Lung (tissue), 13 donors: Measurements from ENCODE around the gene CMTM3. TPM values are rescaled to one million over a fixed set of nuclear protein-coding genes. Genes with fewer than 3 reads are reported as not detected.
"Not testable (repeated sequence)": the region's sequence is repeated elsewhere in the genome, so short reads cannot be mapped to it uniquely, and the experiment has no call there.

Experiments
- ATAC-seq: fragments of 200-7000 bp; cut with Tn5 transposase; one replicate; pipeline ENCODE4 v1.9.1; 2020; ENCODE audit warnings: moderate number of reproducible peaks; ENCODE audit not compliant: insufficient read depth, low FRiP score
- DNase-seq, 3 donors: peaks; one replicate each; pipeline ENCODE4 v3.0.0-alpha.2; 2013 to 2017
- H3K27ac ChIP-seq, 2 donors: one replicate each; pipeline ENCODE4 v1.5.1; 2013; ENCODE audit warnings: mild to moderate bottlenecking in 2 of 2, moderate library complexity in 2 of 2, control low read depth in 1 of 2, inconsistent platforms in 1 of 2, low read depth in 1 of 2, low read length in 1 of 2
- H3K27me3 ChIP-seq, 3 donors: one replicate each; pipeline ENCODE4 v1.5.1; 2013; ENCODE audit warnings: low read length in 2 of 3; ENCODE audit not compliant: control insufficient read depth in 3 of 3, insufficient read depth in 3 of 3
- H3K36me3 ChIP-seq, 4 donors: one replicate each; pipeline ENCODE4 v1.5.1; 2013; ENCODE audit warnings: low read length in 4 of 4, mild to moderate bottlenecking in 1 of 4, moderate library complexity in 1 of 4; ENCODE audit not compliant: control insufficient read depth in 4 of 4, insufficient read depth in 4 of 4
- H3K4me1 ChIP-seq, 5 donors: one replicate each; pipeline ENCODE4 v1.5.1; 2013; ENCODE audit warnings: low read length in 5 of 5, mild to moderate bottlenecking in 2 of 5, moderate library complexity in 1 of 5; ENCODE audit not compliant: control insufficient read depth in 5 of 5, insufficient read depth in 5 of 5
- H3K4me3 ChIP-seq: one replicate; pipeline ENCODE4 v1.5.1; 2013; ENCODE audit warnings: mild to moderate bottlenecking, control low read depth, moderate library complexity
- H3K9ac ChIP-seq, 2 donors: one replicate each; pipeline ENCODE4 v1.5.1; 2013; ENCODE audit warnings: low read length in 2 of 2, control low read depth in 1 of 2; ENCODE audit not compliant: insufficient read depth in 1 of 2
- H3K9me3 ChIP-seq, 4 donors: one replicate each; pipeline ENCODE4 v1.5.1; 2013; ENCODE audit warnings: low read length in 3 of 4, mild to moderate bottlenecking in 1 of 4, moderate library complexity in 1 of 4; ENCODE audit not compliant: control insufficient read depth in 4 of 4, insufficient read depth in 3 of 4
- CTCF ChIP-seq: IDR thresholded peaks from 2 replicates; pipeline ENCODE4 v1.5.1; 2012; ENCODE audit warnings: mild to moderate bottlenecking; ENCODE audit errors: control extremely low read depth, extremely low read depth
- WGBS, 2 donors: extraction: QIAGEN DNeasy Blood & Tissue Kit; methylation state at CpG; one replicate each; pipeline ENCODE4 v1.1.7; 2013; 5-methylcytosine and 5-hydroxymethylcytosine counted together
- polyA plus RNA-seq, 2 donors: library from polyadenylated mRNA; stranded (reverse); fragments of 200-250 nt; gene quantifications; one replicate each; pipeline ENCODE4 v1.2.1, GENCODE V29; 2013
- small RNA-seq: library from RNA; depleted of rRNA; stranded (forward); fragments of <200 nt; gene quantifications from one replicate; pipeline ENCODE3, GENCODE V24; 2014; ENCODE audit warnings: low replicate concordance
- total RNA-seq, 2 donors: library from RNA; depleted of rRNA in 1 of 2; stranded (reverse); fragments of >200 nt in 1 of 2; gene quantifications; one replicate each; pipeline ENCODE4 v1.2.1, GENCODE V29; 2014 to 2021
- donor health status: control.
- donor health status: control.
- donor health status: Bipolar disorder and iron deficiency.
- donor health status: healthy.
- donor health status: DM: yes; HTN: yes; CAD: no.

CMTM3 gene
- total and polyA plus RNA-seq, 4 donors, result 19.8 to 46.4 (median 31.4) TPM

GRCh38 chr16:66661210-66661560 lies 56.7 kb downstream of the CMTM3 start:
- Histone ChIP-seq H3K36me3 (peaks cover 0 to 1% (median 0%) of the 10 kb centered on the region in 4 donors), H3K9me3 (no peaks in the 10 kb centered on the region), H3K9ac (no peak overlapping the region), H3K27ac (peak overlapping the region in 1 of 2 donors; percentile 62), H3K27me3 (no peaks in the 10 kb centered on the region), H3K4me1 (peaks cover 2 to 17% (median 6%) of the 10 kb centered on the region in 5 donors), H3K4me3 (no peak overlapping the region)
- WGBS, 2 donors, result 67 to 72% methylated on average over 4 of the region's 4 CpGs
- DNase-seq, result no peak
- no peak for TF ChIP-seq CTCF
- ATAC-seq, result no peak

- WGBS, 2 donors, result 82 to 89% methylated on average over 6 of the region's 6 CpGs
- H3K36me3 ChIP-seq, result not testable (repeated sequence)
- peak overlapping the region in 1 of 2 donors; percentile 42 for H3K9ac ChIP-seq
Measured at GRCh38 chr16:66661671-66662346, 57.3 kb downstream of the CMTM3 start.

GRCh38 chr16:66662445-66663194 lies 58.1 kb downstream of the CMTM3 start:
- peak overlapping the region in 1 of 2 donors; percentile 42 for H3K9ac ChIP-seq
- peak overlapping the region in 1 of 2 donors; percentile 40 for H3K27ac ChIP-seq
- no peak for TF ChIP-seq CTCF
- H3K27me3 ChIP-seq, result no peaks in the 10 kb centered on the region
- H3K4me3 ChIP-seq, result no peak overlapping the region
- H3K4me1 ChIP-seq, result peaks cover 2 to 17% (median 6%) of the 10 kb centered on the region in 5 donors
- H3K9me3 ChIP-seq, result no peaks in the 10 kb centered on the region
- peaks cover 0 to 1% (median 0%) of the 10 kb centered on the region in 4 donors for H3K36me3 ChIP-seq
- WGBS, 2 donors, result 70 to 74% methylated on average over 7 of the region's 7 CpGs
- DNase-seq (peak in 2 of 3 donors; percentile 46), ATAC-seq (no peak)

More at GRCh38 chr16:66661671-66662346, 57.3 kb downstream of the CMTM3 start:
- not testable (repeated sequence) for ATAC-seq, H3K4me3 ChIP-seq, DNase-seq, H3K9me3 ChIP-seq, H3K27ac ChIP-seq, H3K27me3 ChIP-seq
- H3K4me1 ChIP-seq, result peaks cover 2 to 17% (median 6%) of the 10 kb centered on the region in 5 donors

Small RNA genes within 50 kb of the gene (small RNA-seq; reads per million reads assigned to genes)
- gene CKLF-CMTM1, result not detected

Other genes starting within 250 kb of the CMTM3 start
- gene CDH5, start 238.0 kb upstream of the CMTM3 start, total RNA-seq, result 100 to 1,000 TPM in 1 of 2 donors, 10 to 100 TPM in 1; 80.2 to 196 TPM
- 10 to 100 TPM; 29.9 to 82.1 TPM for gene CDH5, start 238.0 kb upstream of the CMTM3 start, polyA plus RNA-seq
- 1 to 10 TPM in 1 of 2 donors, under 1 TPM in 1; 0.31 to 3.2 TPM for gene BEAN1, start 177.4 kb upstream of the CMTM3 start, total RNA-seq
- gene BEAN1, start 177.4 kb upstream of the CMTM3 start, polyA plus RNA-seq, result under 1 TPM; 0.16 to 0.20 TPM
- 10 to 100 TPM; 33.2 to 37.7 TPM for gene TK2, start 54.6 kb upstream of the CMTM3 start, total RNA-seq
- 10 to 100 TPM; 13.1 to 16.8 TPM for gene TK2, start 54.6 kb upstream of the CMTM3 start, polyA plus RNA-seq
- 10 to 100 TPM; 43.8 to 48.5 TPM for gene CKLF, start 52.1 kb upstream of the CMTM3 start, total RNA-seq
- 100 to 1,000 TPM in 1 of 2 donors, 10 to 100 TPM in 1; 43.1 to 133 TPM for gene CKLF, start 52.1 kb upstream of the CMTM3 start, polyA plus RNA-seq
- 1 to 10 TPM; 3.7 to 7.5 TPM for gene CMTM1, start 38.3 kb upstream of the CMTM3 start, total RNA-seq
- gene CMTM1, start 38.3 kb upstream of the CMTM3 start, polyA plus RNA-seq, result 1 to 10 TPM in 1 of 2 donors, under 1 TPM in 1; 0.41 to 2.0 TPM
- 1 to 10 TPM; 2.2 to 3.7 TPM for gene CMTM2, start 25.2 kb upstream of the CMTM3 start, total RNA-seq
- 10 to 100 TPM in 1 of 2 donors, 1 to 10 TPM in 1; 2.0 to 14.1 TPM for gene CMTM2, start 25.2 kb upstream of the CMTM3 start, polyA plus RNA-seq
- 10 to 100 TPM; 38.0 to 78.0 TPM for gene CMTM4, start 92.0 kb downstream of the CMTM3 start, total RNA-seq
- gene CMTM4, start 92.0 kb downstream of the CMTM3 start, polyA plus RNA-seq, result 10 to 100 TPM; 24.3 to 26.1 TPM
- 100 to 1,000 TPM; 140 to 147 TPM for gene DYNC1LI2, start 146.9 kb downstream of the CMTM3 start, total RNA-seq
- gene DYNC1LI2, start 146.9 kb downstream of the CMTM3 start, polyA plus RNA-seq, result 10 to 100 TPM; 40.7 to 48.8 TPM
- not detected for gene TERB1, start 196.9 kb downstream of the CMTM3 start, total RNA-seq
- not detected for gene TERB1, start 196.9 kb downstream of the CMTM3 start, polyA plus RNA-seq
- 10 to 100 TPM; 31.8 to 64.4 TPM for gene NAE1, start 226.3 kb downstream of the CMTM3 start, total RNA-seq
- gene NAE1, start 226.3 kb downstream of the CMTM3 start, polyA plus RNA-seq, result 10 to 100 TPM; 24.2 to 26.3 TPM
- gene CA7, start 239.7 kb downstream of the CMTM3 start, total RNA-seq, result not detected
- gene CA7, start 239.7 kb downstream of the CMTM3 start, polyA plus RNA-seq, result not detected